Hippocampal formation (tissue), 2 donors: Measurements from ENCODE around the gene FASLG.
"Not testable (repeated sequence)": the region's sequence is repeated elsewhere in the genome, so short reads cannot be mapped to it uniquely, and the experiment has no call there.

Source experiments
- DNase-seq, 2 donors: peaks; one replicate each; lab custom pipeline; 2025; lab: John Stamatoyannopoulos, UW

FASLG gene

DNA sequence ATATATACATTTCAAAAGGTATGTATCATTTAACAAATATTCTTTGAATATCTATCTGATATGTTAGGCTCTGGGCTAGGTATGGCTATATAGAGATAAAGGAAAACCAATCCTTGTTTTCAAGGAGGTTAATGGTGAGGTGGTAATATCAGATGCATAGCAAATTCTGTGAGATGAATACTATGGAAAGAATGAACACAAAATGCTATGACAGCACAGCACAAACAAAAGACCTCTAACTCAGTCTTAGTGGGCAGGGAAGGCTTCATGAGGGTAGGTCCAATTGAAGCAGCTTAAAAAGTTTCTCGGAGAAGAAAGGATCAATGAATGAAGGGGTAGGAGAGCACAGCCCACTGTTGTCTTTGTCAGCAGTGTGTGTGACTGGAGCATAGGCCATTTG lies 27.2 kb downstream of the FASLG start:
- no peak for DNase-seq

GRCh38 chr1:172688428-172689085 lies 29.7 kb downstream of the FASLG start:
- DNase-seq, result not testable (repeated sequence)

GRCh38 chr1:172690925-172691324 lies 32.0 kb downstream of the FASLG start:
- DNase-seq, result not testable (repeated sequence)

- DNase-seq, result no peak
These were observed 38.7 kb downstream of the FASLG start for GRCh38 chr1:172697534-172698002.

- no peak for DNase-seq
These were observed 39.3 kb downstream of the FASLG start for GRCh38 chr1:172698224-172698623.

DNA sequence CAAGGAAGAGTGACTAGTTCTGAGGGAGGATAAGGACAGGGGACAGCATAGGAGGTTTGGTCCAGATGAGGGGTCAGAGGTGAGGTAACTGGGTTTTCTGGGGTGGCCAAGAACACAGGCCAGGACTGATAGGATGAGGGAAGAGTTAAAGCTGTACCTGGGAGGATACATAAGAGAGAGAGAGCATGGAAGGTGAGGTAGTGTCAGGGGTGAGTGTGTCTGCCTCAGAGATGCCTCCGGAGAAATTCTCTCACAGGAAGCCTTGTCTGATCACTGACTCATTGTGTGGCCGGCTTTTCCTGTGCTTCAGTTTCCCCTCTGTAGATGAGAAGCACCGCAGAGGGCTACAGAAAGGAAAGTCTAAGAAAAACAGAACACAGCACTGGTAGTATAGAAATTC lies 40.2 kb downstream of the FASLG start:
- no peak for DNase-seq

DNA sequence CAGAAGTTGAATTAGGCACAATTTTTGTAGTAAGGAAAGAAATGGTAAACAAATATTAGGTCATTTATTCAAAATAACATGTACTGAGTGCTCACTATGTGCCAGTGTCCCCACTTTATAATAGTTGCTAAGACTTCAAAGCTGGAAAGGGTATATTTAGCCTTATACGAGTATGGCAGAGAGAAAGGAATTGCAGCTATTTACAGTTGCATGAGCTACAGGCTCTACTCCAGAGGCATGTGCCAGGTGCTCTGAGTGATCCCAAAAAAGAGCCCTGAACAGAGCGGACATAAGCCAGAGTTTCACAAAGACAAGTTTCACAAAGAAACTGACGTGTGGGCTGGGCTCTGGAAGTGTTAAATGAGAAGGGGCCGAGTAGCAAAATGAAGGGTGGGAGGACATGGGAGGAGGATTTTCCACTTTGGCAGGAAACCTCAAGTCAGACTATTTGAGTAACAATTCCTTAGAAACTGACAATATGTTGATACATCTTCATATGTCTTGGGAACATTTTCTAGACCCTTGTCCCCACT lies 40.9 kb downstream of the FASLG start:
- no peak for DNase-seq

GRCh38 chr1:172700556-172700955 lies 41.7 kb downstream of the FASLG start:
- no peak for DNase-seq

GRCh38 chr1:172704001-172704400 lies 45.1 kb downstream of the FASLG start:
- DNase-seq, result no peak

GRCh38 chr1:172704420-172705210 lies 45.7 kb downstream of the FASLG start:
- no peak for DNase-seq

- no peak for DNase-seq
These were observed 49.5 kb downstream of the FASLG start for GRCh38 chr1:172708452-172708851.

DNA sequence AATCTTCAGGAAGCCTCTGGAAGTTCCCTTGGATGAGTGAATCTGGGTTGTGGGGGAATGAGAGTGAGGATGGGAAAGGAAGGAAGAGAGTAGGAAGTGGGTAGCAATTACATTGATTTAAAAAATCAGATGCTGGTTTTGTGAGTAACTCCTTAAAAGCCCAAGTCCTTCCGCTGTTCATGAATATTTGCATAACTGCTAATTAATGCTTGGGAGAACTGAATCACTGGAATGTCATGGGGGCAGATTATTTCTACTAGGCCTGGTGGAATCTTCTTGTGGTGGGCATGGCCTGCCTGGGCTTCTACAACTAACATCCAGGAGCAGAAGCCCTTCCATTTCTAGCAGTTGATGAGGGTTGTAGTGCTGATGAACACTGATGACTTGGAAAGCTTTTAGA lies 52.7 kb downstream of the FASLG start:
- no peak for DNase-seq

GRCh38 chr1:172713466-172713865 lies 54.6 kb downstream of the FASLG start:
- no peak for DNase-seq
